Activated CD8-positive, alpha-beta memory T cell treated with anti-CD3 and anti-CD28 coated beads for 36 hours (primary cell): ENCODE measurements around the gene OMA1. TPM values are rescaled to one million over a fixed set of nuclear protein-coding genes. Genes with fewer than 3 reads are reported as not detected.
"Not testable (repeated sequence)": the region's sequence is repeated elsewhere in the genome, so short reads cannot be mapped to it uniquely, and the experiment has no call there.

Source experiments
- CTCF ChIA-PET: fragments of 350-600 bp; sonication (Branson Sonifier 250); formaldehyde crosslinking; loops from one replicate; lab custom pipeline; 2021; ENCODE audit warnings: antibody characterized with exemption; lab: Charles Lee
- POLR2A ChIA-PET: fragments of 350-600 bp; sonication (Branson Sonifier 250); formaldehyde crosslinking; loops from one replicate; lab custom pipeline; 2021; ENCODE audit warnings: antibody characterized with exemption; lab: Charles Lee
- total RNA-seq, 2 experiments: library from RNA; stranded (reverse); gene quantifications; one replicate each; pipeline ENCODE4 v1.2.3, GENCODE V29; 2021

OMA1 gene
- total RNA-seq, 2 experiments from 2014 or later, result 11.5 to 14.2 TPM

GRCh38 chr1:58575551-58576324 is 29.2 kb upstream of the OMA1 start:
- ChIA-PET CTCF (interaction anchor here (1.1 kb wide), 1 partner anchor 29 kb away, joined by 3 read pairs; no protein-coding TSS in a partner anchor), POLR2A (interaction anchor here (0.6 kb wide), 1 partner anchor 87 kb away, joined by 3 read pairs; no protein-coding TSS in a partner anchor)

- ChIA-PET POLR2A (no interaction called here), CTCF (interaction anchor here (1.1 kb wide), 1 partner anchor 28 kb away, joined by 3 read pairs; no protein-coding TSS in a partner anchor)
Observed at GRCh38 chr1:58574816-58575215, 28.3 kb upstream of the OMA1 start.

GRCh38 chr1:58573705-58574591 is 27.4 kb upstream of the OMA1 start:
- CTCF ChIA-PET, result interaction anchor here (1.0 kb wide), 1 partner anchor 27 kb away, joined by 5 read pairs; the partner anchor contains the start of gene OMA1
- POLR2A ChIA-PET, result no interaction called here

- ChIA-PET CTCF (interaction anchor here (1.1 to 1.5 kb wide), 2 partner anchors 19 to 26 kb away, joined by 3 to 6 read pairs; partner anchors contain the start of gene OMA1), POLR2A (no interaction called here)
Observed at GRCh38 chr1:58573138-58573537, 26.6 kb upstream of the OMA1 start.

GRCh38 chr1:58572690-58573089 is 26.2 kb upstream of the OMA1 start:
- CTCF ChIA-PET, result interaction anchor here (1.1 to 1.5 kb wide), 2 partner anchors 18 to 26 kb away, joined by 3 to 6 read pairs; partner anchors contain the start of gene OMA1
- POLR2A ChIA-PET, result no interaction called here

GRCh38 chr1:58571616-58572015 is 25.1 kb upstream of the OMA1 start:
- ChIA-PET POLR2A (no interaction called here), CTCF (interaction anchor here (0.9 kb wide), 1 partner anchor 12 kb away, joined by 4 read pairs; no protein-coding TSS in a partner anchor)

- ChIA-PET CTCF (no interaction called here), POLR2A (no interaction called here)
Observed at GRCh38 chr1:58570817-58571216, 24.3 kb upstream of the OMA1 start.

- POLR2A ChIA-PET, result no interaction called here
- CTCF ChIA-PET, result no interaction called here
Observed at GRCh38 chr1:58570094-58570493, 23.6 kb upstream of the OMA1 start.

- ChIA-PET CTCF (no interaction called here), POLR2A (no interaction called here)
Observed at GRCh38 chr1:58568911-58569310, 22.4 kb upstream of the OMA1 start.

- ChIA-PET POLR2A (no interaction called here), CTCF (no interaction called here)
Observed at GRCh38 chr1:58568271-58568860, 21.8 kb upstream of the OMA1 start.

- ChIA-PET CTCF (interaction anchor here (2.0 kb wide), 1 partner anchor 50 kb away, joined by 5 read pairs; no protein-coding TSS in a partner anchor), POLR2A (no interaction called here)
Observed at GRCh38 chr1:58566339-58566738, 19.8 kb upstream of the OMA1 start.

- POLR2A ChIA-PET, CTCF ChIA-PET: not testable (repeated sequence)
Observed at GRCh38 chr1:58563715-58564114, 17.2 kb upstream of the OMA1 start.

- POLR2A ChIA-PET, result interaction anchor here (0.6 kb wide), 1 partner anchor 17 kb away, joined by 5 read pairs; no protein-coding TSS in a partner anchor
Observed at GRCh38 chr1:58561633-58562032, 15.1 kb upstream of the OMA1 start.

GRCh38 chr1:58555393-58555792 is 8.9 kb upstream of the OMA1 start:
- ChIA-PET POLR2A (no interaction called here), CTCF (no interaction called here)

More at GRCh38 chr1:58561633-58562032, 15.1 kb upstream of the OMA1 start:
- CTCF ChIA-PET, result interaction anchor here (1.1 kb wide), 1 partner anchor 15 kb away, joined by 4 read pairs; the partner anchor contains the start of gene OMA1

GRCh38 chr1:58551186-58552140 is 4.9 kb upstream of the OMA1 start:
- CTCF ChIA-PET, result no interaction called here
- POLR2A ChIA-PET, result no interaction called here

- POLR2A ChIA-PET, result not testable (repeated sequence)
Observed at GRCh38 chr1:58549291-58549690, 2.8 kb upstream of the OMA1 start.

GRCh38 chr1:58548371-58548770 is 1.8 kb upstream of the OMA1 start:
- POLR2A ChIA-PET, result no interaction called here

More at GRCh38 chr1:58549291-58549690, 2.8 kb upstream of the OMA1 start:
- CTCF ChIA-PET, result interaction anchor here (4.2 kb wide), 1 partner anchor 33 kb away, joined by 31 read pairs; no protein-coding TSS in a partner anchor

More at GRCh38 chr1:58548371-58548770, 1.8 kb upstream of the OMA1 start:
- CTCF ChIA-PET, result interaction anchor here (1.4 to 4.2 kb wide), 2 partner anchors 32 to 104 kb away, joined by 3 to 31 read pairs; no protein-coding TSS in a partner anchor
